KG1 (cell line): Measurements from ENCODE around the gene CNIH2.

Source experiments
- DNase-seq: peaks from one replicate; lab custom pipeline; 2025; lab: John Stamatoyannopoulos, UW

Gene CNIH2

GRCh38 chr11:66331542-66332370 lies 53.8 kb downstream of the CNIH2 start:
- no peak for DNase-seq

- no peak for DNase-seq
These were observed 54.6 kb downstream of the CNIH2 start for GRCh38 chr11:66332371-66333219.

- no peak for DNase-seq
These were observed 55.4 kb downstream of the CNIH2 start for GRCh38 chr11:66333220-66333877.
